ENCODE data around the gene PPP5C.

DNA sequence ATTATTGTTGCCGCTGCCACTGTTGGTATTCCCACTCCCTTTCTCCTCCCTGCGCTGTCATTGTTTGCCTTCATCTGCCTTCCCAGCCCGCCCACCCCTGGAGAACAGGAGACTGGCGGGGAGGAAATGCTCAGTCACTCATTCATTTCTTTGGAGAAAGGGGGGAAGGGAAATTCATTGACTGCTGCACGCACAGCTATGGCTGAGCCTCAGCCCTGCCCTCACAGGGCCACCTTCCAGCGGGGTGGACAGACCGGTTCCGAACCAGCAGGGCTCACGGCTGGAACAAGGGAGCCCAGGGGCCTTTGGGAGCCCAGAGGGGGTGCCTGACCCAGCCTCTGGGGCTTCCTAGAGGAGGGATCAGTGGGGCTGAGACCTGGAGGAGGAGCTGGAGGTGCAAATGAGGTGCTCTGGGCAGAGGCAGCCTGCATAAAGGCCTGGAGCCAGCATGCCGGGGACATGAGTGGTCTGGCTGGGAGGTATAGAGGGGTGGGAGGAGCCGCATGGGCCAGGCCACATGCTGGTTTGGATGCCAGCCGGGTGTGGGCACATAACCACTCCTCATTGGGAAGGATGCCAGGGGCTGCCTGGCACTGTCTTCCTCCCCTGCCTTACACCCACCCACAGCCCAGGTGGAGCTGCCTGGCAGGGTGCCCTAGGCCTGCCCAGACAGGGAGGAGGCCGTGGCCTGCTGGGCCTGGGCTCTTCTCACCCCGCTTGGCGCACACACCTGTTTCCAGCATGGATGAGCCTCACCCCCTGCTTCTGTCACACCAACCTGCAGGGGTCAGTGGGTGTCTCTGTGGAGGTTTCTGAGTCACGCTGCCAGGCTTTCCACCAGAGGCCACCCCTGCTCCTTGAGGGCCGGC is 26.8 kb downstream of the PPP5C start:
- TF ChIP-seq, protein P1, sequence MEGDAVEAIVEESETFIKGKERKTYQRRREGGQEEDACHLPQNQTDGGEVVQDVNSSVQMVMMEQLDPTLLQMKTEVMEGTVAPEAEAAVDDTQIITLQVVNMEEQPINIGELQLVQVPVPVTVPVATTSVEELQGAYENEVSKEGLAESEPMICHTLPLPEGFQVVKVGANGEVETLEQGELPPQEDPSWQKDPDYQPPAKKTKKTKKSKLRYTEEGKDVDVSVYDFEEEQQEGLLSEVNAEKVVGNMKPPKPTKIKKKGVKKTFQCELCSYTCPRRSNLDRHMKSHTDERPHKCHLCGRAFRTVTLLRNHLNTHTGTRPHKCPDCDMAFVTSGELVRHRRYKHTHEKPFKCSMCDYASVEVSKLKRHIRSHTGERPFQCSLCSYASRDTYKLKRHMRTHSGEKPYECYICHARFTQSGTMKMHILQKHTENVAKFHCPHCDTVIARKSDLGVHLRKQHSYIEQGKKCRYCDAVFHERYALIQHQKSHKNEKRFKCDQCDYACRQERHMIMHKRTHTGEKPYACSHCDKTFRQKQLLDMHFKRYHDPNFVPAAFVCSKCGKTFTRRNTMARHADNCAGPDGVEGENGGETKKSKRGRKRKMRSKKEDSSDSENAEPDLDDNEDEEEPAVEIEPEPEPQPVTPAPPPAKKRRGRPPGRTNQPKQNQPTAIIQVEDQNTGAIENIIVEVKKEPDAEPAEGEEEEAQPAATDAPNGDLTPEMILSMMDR (IDR thresholded peaks at IDR 0.05) = no peak
- TF ChIP-seq POLR2A (IDR thresholded peaks at IDR 0.05) = no peak
